Memory B cell (primary cell): ENCODE results near the gene HMCN2.

Experiments
- ATAC-seq: fragments of 150-1000 bp; cut with Tn5 transposase; 2 replicates; pipeline ENCODE4 v1.10.0; 2021; ENCODE audit warnings: low read depth, mild to moderate bottlenecking, moderate library complexity
- DNase-seq, 2 donors: peaks; one replicate each; pipeline ENCODE4 v3.0.0; 2022; ENCODE audit warnings: low spot score in 2 of 2
- H3K27ac Mint-ChIP-seq: one replicate; pipeline ENCODE4 v1.8.0; 2022; ENCODE audit warnings: mild to moderate bottlenecking, moderate library complexity, mixed read lengths
- H3K27me3 Mint-ChIP-seq: one replicate; pipeline ENCODE4 v1.8.0; 2022; ENCODE audit warnings: mixed read lengths
- H3K36me3 Mint-ChIP-seq: one replicate; pipeline ENCODE4 v1.8.0; 2022; ENCODE audit warnings: mild to moderate bottlenecking, mixed read lengths
- H3K4me1 Mint-ChIP-seq: one replicate; pipeline ENCODE4 v1.8.0; 2022; ENCODE audit warnings: mixed read lengths
- H3K4me3 Mint-ChIP-seq: one replicate; pipeline ENCODE4 v1.8.0; 2022; ENCODE audit warnings: mild to moderate bottlenecking, moderate library complexity, mixed read lengths
- H3K9me3 Mint-ChIP-seq: one replicate; pipeline ENCODE4 v1.8.0; 2022; ENCODE audit warnings: mixed read lengths

HMCN2 gene

GRCh38 chr9:130422546-130422945, 157.0 kb downstream of the HMCN2 start:
- Mint-ChIP-seq H3K9me3 (no peaks in the 10 kb centered on the region), H3K27me3 (peaks cover 12% of the 10 kb centered on the region), H3K4me3 (no peak overlapping the region)

DNA sequence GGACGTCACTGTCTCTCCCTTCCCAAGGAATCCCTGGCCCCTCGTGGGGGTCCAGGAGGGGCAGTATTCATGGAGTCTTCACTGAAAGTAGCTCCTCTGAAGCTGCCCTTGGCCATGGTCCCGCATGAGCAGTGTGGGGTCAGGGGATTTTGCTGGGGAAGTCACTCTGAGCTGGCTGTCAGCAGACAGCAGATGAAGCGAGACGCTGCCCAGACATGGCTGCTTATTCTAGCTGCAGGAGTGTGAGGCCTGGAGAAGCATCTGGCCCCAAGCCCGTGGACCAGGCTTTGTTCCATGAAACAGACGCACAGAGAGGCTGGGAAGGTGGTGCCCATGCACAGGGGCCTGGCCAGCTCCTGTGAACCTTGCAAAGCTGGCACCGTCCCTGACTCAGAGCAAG, 157.7 kb downstream of the HMCN2 start:
- DNase-seq (no peak), ATAC-seq (no peak)
- H3K36me3 Mint-ChIP-seq, result no peaks in the 10 kb centered on the region
- no peak overlapping the region for H3K27ac Mint-ChIP-seq
- no peaks in the 10 kb centered on the region for H3K9me3 Mint-ChIP-seq
- no peaks in the 10 kb centered on the region for H3K4me1 Mint-ChIP-seq
- H3K4me3 Mint-ChIP-seq, result no peak overlapping the region
- H3K27me3 Mint-ChIP-seq, result peaks cover 12% of the 10 kb centered on the region

More at GRCh38 chr9:130422546-130422945, 157.0 kb downstream of the HMCN2 start:
- no peaks in the 10 kb centered on the region for H3K4me1 Mint-ChIP-seq
- no peak for DNase-seq
- no peak overlapping the region for H3K27ac Mint-ChIP-seq
- no peaks in the 10 kb centered on the region for H3K36me3 Mint-ChIP-seq
- ATAC-seq, result no peak

DNA sequence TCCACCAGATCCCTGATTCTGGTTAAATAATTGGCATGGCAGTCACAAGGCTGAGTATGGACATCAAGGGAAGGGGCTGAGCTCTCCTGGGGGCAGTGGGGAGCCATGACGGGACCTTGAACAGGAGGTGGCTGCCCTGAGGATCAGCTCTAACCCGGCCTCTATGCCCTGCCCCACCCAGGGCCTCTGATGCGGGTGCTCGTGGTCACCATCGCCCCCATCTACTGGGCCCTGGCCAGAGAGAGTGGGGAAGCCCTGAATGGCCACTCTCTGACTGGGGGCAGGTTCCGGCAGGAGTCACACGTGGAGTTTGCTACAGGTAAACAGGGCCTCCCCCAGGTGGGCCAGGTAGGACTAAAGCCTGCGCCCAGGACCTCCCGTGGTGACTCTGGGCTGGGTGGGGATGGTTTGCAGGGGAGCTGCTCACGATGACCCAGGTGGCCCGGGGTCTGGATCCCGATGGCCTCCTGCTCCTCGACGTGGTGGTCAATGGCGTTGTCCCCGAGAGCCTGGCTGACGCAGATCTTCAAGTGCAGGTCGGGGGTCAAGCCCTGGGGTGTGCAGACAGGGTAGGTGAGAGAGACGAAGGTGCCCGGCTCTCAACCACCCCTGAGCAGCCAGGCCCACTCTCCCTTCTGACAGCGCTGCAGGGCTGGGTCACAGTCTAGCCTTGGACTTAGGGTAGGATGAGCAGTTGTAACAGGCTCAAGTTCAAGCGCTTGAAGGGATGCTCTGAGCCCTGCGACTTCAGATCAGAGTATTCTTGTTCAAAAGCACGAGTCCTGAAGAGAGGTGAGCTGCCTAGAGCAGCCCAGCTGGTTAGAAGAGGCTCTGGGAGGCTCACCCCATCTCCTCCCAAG, 159.3 kb downstream of the HMCN2 start:
- ATAC-seq (no peak), DNase-seq (no peak)
- Mint-ChIP-seq H3K4me3 (no peak overlapping the region), H3K36me3 (no peaks in the 10 kb centered on the region), H3K9me3 (peaks cover under 1% of the 10 kb centered on the region), H3K27me3 (peaks cover 14% of the 10 kb centered on the region), H3K4me1 (no peaks in the 10 kb centered on the region), H3K27ac (no peak overlapping the region)

GRCh38 chr9:130425741-130426466, 160.3 kb downstream of the HMCN2 start:
- no peak overlapping the region for H3K4me3 Mint-ChIP-seq
- H3K27ac Mint-ChIP-seq, result no peak overlapping the region
- peaks cover 1% of the 10 kb centered on the region for H3K9me3 Mint-ChIP-seq
- H3K36me3 Mint-ChIP-seq, result no peaks in the 10 kb centered on the region
- DNase-seq (no peak), ATAC-seq (no peak)
- H3K27me3 Mint-ChIP-seq, result peaks cover 20% of the 10 kb centered on the region
- H3K4me1 Mint-ChIP-seq, result no peaks in the 10 kb centered on the region

DNA sequence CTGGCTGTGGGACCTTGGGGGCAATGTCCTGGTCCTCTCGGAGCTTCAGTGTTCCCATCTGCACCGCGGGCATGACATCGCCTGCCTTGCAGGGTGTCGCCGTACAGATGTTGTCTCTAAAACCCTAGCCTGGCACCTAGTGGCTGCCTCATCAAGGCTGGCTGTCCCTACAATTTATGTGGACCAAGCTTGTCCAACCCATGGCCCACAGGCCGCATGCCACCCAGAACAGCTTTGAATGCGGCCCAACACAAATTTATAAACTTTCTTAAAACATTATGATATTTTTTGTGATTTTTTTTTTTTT, 160.9 kb downstream of the HMCN2 start:
- H3K9me3 Mint-ChIP-seq, result peaks cover 1% of the 10 kb centered on the region
- ATAC-seq (no peak), DNase-seq (no peak)
- H3K4me3 Mint-ChIP-seq, result no peak overlapping the region
- H3K36me3 Mint-ChIP-seq, result no peaks in the 10 kb centered on the region
- no peaks in the 10 kb centered on the region for H3K4me1 Mint-ChIP-seq
- no peak overlapping the region for H3K27ac Mint-ChIP-seq
- H3K27me3 Mint-ChIP-seq, result peaks cover 20% of the 10 kb centered on the region

- Mint-ChIP-seq H3K4me1 (no peaks in the 10 kb centered on the region), H3K9me3 (peaks cover 1% of the 10 kb centered on the region), H3K27ac (no peak overlapping the region), H3K36me3 (no peaks in the 10 kb centered on the region), H3K4me3 (no peak overlapping the region), H3K27me3 (peaks cover 20% of the 10 kb centered on the region)
- ATAC-seq (no peak), DNase-seq (no peak)
These were observed 161.3 kb downstream of the HMCN2 start for GRCh38 chr9:130426883-130427282.

- Mint-ChIP-seq H3K27ac (no peak overlapping the region), H3K9me3 (peaks cover 1% of the 10 kb centered on the region), H3K36me3 (no peaks in the 10 kb centered on the region), H3K27me3 (peaks cover 22% of the 10 kb centered on the region), H3K4me1 (no peaks in the 10 kb centered on the region), H3K4me3 (no peak overlapping the region)
- ATAC-seq (no peak), DNase-seq (no peak)
These were observed 161.8 kb downstream of the HMCN2 start for GRCh38 chr9:130427326-130427725.

DNA sequence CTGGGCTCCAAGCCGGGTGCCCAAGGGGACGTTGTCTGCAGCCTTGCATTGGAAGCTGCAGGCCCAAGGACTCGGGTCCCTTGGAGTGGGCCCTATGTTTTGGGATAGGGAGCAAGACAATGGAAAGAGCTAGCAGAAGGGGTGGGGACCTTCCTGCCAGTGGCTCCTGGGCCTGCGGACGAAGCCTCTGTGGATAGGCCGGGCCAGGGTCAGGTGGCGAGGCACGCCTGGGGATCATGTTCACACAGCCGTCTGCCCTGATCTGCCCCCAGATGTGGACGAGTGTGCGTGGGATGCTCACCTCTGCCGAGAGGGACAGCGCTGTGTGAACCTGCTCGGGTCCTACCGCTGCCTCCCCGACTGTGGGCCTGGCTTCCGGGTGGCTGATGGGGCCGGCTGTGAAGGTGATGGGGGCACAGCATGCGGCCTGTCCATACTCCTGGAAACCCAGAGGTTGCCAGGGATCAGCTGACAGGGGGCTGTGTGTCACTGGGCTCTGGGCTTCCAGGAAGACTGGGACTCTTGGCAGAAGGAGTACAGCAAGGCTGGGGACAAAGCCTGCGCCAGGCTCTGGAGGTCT, 162.6 kb downstream of the HMCN2 start:
- peaks cover 1% of the 10 kb centered on the region for H3K9me3 Mint-ChIP-seq
- no peaks in the 10 kb centered on the region for H3K36me3 Mint-ChIP-seq
- no peaks in the 10 kb centered on the region for H3K4me1 Mint-ChIP-seq
- no peak overlapping the region for H3K4me3 Mint-ChIP-seq
- DNase-seq (no peak), ATAC-seq (no peak)
- H3K27me3 Mint-ChIP-seq, result peaks cover 26% of the 10 kb centered on the region
- no peak overlapping the region for H3K27ac Mint-ChIP-seq

GRCh38 chr9:130429381-130429780, 163.8 kb downstream of the HMCN2 start:
- ATAC-seq, result no peak
- no peak for DNase-seq
- H3K27ac Mint-ChIP-seq, result no peak overlapping the region
- H3K4me3 Mint-ChIP-seq, result no peak overlapping the region
- peaks cover 1% of the 10 kb centered on the region for H3K9me3 Mint-ChIP-seq
- H3K36me3 Mint-ChIP-seq, result no peaks in the 10 kb centered on the region
- no peaks in the 10 kb centered on the region for H3K4me1 Mint-ChIP-seq
- H3K27me3 Mint-ChIP-seq, result peaks cover 29% of the 10 kb centered on the region

DNA sequence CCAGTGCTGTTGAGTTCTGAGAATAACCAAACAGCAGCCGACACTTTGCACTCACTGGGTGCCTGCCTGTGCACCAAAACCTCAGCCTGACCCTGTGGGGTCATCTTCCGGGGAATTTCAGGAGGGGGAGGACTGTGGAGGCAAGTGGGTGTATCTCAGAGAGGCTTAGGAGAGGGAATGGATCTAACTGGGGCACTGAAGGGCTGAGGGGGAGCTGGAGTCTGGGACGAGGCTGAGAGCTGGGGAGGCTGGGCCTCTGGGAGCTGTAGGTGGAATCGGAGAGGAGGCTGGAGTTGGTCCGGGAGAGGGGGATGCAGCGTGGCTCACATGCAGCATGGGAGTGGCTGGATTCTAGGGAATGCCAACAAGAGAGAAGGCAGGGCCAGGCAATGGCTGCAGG, 164.3 kb downstream of the HMCN2 start:
- H3K9me3 Mint-ChIP-seq, result peaks cover 1% of the 10 kb centered on the region
- no peak overlapping the region for H3K27ac Mint-ChIP-seq
- no peak overlapping the region for H3K4me3 Mint-ChIP-seq
- no peaks in the 10 kb centered on the region for H3K36me3 Mint-ChIP-seq
- no peaks in the 10 kb centered on the region for H3K4me1 Mint-ChIP-seq
- no peak for DNase-seq
- peaks cover 29% of the 10 kb centered on the region for H3K27me3 Mint-ChIP-seq
- no peak for ATAC-seq

GRCh38 chr9:130430232-130430631, 164.7 kb downstream of the HMCN2 start:
- no peaks in the 10 kb centered on the region for H3K4me1 Mint-ChIP-seq
- peaks cover 30% of the 10 kb centered on the region for H3K27me3 Mint-ChIP-seq
- H3K36me3 Mint-ChIP-seq, result no peaks in the 10 kb centered on the region
- ATAC-seq, result no peak
- DNase-seq, result no peak
- no peak overlapping the region for H3K4me3 Mint-ChIP-seq
- no peak overlapping the region for H3K27ac Mint-ChIP-seq
- H3K9me3 Mint-ChIP-seq, result peaks cover 1% of the 10 kb centered on the region

DNA sequence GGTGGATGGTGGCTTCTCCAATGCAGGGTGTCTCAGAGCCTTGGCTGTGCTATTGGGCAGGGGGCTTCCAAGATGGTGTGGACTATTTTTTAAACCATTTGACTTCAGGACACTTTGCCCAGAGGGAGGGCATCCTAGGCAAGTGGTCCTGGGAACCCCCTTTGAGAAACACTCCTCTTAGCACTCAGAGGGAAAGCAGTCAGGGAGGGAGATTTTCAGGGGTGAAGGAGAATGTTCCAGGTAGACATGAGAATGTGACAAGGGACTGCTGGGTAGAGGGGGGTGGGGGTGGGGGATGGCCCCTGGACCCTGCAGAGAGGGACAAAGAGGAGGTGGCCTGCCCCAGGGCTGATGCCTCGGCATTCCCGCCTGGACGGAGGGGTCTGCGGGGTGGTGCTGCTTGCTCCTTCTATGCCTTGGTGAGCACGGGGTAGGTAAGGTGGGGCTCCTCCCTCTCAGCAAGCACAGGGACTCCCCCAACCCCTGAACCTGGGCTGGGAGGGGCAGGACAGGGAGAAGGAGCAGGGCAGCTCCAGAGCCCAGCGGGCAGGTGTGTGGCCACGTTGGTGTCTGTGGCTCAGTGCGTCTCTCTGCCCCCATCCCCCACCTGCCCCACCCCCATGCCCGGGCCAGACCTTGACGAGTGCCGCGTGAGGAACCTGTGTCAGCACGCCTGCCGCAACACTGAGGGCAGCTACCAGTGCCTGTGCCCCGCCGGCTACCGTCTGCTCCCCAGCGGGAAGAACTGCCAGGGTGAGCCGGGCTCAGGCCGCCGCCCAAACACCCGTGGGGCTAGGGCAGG, 165.4 kb downstream of the HMCN2 start:
- Mint-ChIP-seq H3K36me3 (no peaks in the 10 kb centered on the region), H3K4me1 (no peaks in the 10 kb centered on the region), H3K27ac (no peak overlapping the region), H3K4me3 (no peak overlapping the region), H3K9me3 (peaks cover 1% of the 10 kb centered on the region), H3K27me3 (peaks cover 28% of the 10 kb centered on the region)
- DNase-seq (no peak), ATAC-seq (no peak)

- H3K9me3 Mint-ChIP-seq, result peaks cover 1% of the 10 kb centered on the region
- H3K4me1 Mint-ChIP-seq, result no peaks in the 10 kb centered on the region
- DNase-seq (no peak), ATAC-seq (no peak)
- H3K36me3 Mint-ChIP-seq, result no peaks in the 10 kb centered on the region
- H3K27me3 Mint-ChIP-seq, result peaks cover 28% of the 10 kb centered on the region
- H3K4me3 Mint-ChIP-seq, result no peak overlapping the region
- no peak overlapping the region for H3K27ac Mint-ChIP-seq
These were observed 166.2 kb downstream of the HMCN2 start for GRCh38 chr9:130431536-130432303.
